ENCODE results near the gene ZNF83. TPM values are rescaled to one million over a fixed set of nuclear protein-coding genes. Genes with fewer than 3 reads are reported as not detected.

ZNF83 gene
- total RNA-seq, 1 experiment from 2014 or later = 31.6 TPM

- Histone ChIP-seq H3K4me1 (ENCODE audit: insufficient read depth, low read length) (peaks cover 12% of the 10 kb centered on the region; the same call in 1 of the 2 replicates), H3K4me2 (ENCODE audit: insufficient read depth, insufficient read length, low read length) (no peak overlapping the region), H4K5ac (ENCODE audit: insufficient read length, low read depth, low read length) (no peak overlapping the region), H2BK5ac (ENCODE audit: insufficient read length, low read length) (no peak overlapping the region), H3K27me3 (ENCODE audit: insufficient read depth, low read length) (no peaks in the 10 kb centered on the region), H4K91ac (ENCODE audit: insufficient read length, low read depth, low read length) (no peak overlapping the region), H3K18ac (ENCODE audit: insufficient read length, low read depth, low read length) (no peak overlapping the region), H2AK5ac (ENCODE audit: insufficient read length, low read length) (no peak overlapping the region), H4K20me1 (ENCODE audit: control insufficient read depth, insufficient read depth, insufficient read length) (no peaks in the 10 kb centered on the region), H3K9ac (ENCODE audit: extremely low read depth, insufficient read length, low read length) (no peak overlapping the region), H3K27ac (ENCODE audit: insufficient read length, low read depth, low read length) (no peak overlapping the region), H2BK15ac (ENCODE audit: low read depth, low read length) (no peak overlapping the region), H2BK20ac (ENCODE audit: low read depth, low read length, poor library complexity, severe bottlenecking) (no peak overlapping the region), H3K56ac (ENCODE audit: insufficient read length, low read depth, low read length) (no peak overlapping the region), H2BK12ac (ENCODE audit: insufficient read length, low read depth, low read length) (no peak overlapping the region), H3K23ac (ENCODE audit: insufficient read length, low read depth, low read length) (no peak overlapping the region), H3K9me3 (ENCODE audit: control insufficient read depth, low read depth, low read length) (no peaks in the 10 kb centered on the region), H2AFZ (ENCODE audit: low read length) (no peak overlapping the region), H3K79me2 (ENCODE audit: insufficient read depth, low read length) (no peaks in the 10 kb centered on the region), H3K79me1 (ENCODE audit: insufficient read depth, low read depth, low read length, poor library complexity, severe bottlenecking) (peaks cover 3% of the 10 kb centered on the region), H3T11ph (ENCODE audit: low read length) (no peak overlapping the region), H3K14ac (ENCODE audit: insufficient read depth, low read length) (no peak overlapping the region), H4K8ac (replicated peaks; ENCODE audit: insufficient read length, low read depth, low read length) (no peak overlapping the region), H3K4ac (ENCODE audit: low read depth, low read length) (no peak overlapping the region), H3K23me2 (ENCODE audit: insufficient read length, low read depth, low read length, poor library complexity, severe bottlenecking) (no peaks in the 10 kb centered on the region), H2BK120ac (ENCODE audit: low read depth, low read length, poor library complexity, severe bottlenecking) (no peak overlapping the region)
- Mint-ChIP-seq H3K36me3 (ENCODE audit: insufficient read depth in 1 of 3, low read depth in 3 of 3) (peaks cover 0 to 3% (median 3%) of the 10 kb centered on the region in 3 experiments; a peak in 2 of 7 replicates), H3K9me3 (no peaks in the 10 kb centered on the region; a peak in 1 of 5 replicates), H3K27me3 (ENCODE audit: low read depth) (no peaks in the 10 kb centered on the region), H3K4me3 (no peak overlapping the region), H3K4me1 (peaks cover 38% of the 10 kb centered on the region in 2 experiments), H3K27ac (no peak overlapping the region)
- DNase-seq = no peak
- WGBS (ENCODE audit: extremely low coverage, insufficient read length, low lambda C conversion rate) = no CpG with 5 or more reads among the region's 6 CpGs
- no peak for TF ChIP-seq CTCF (conservative IDR thresholded peaks at IDR 0.05)
Observed at GRCh38 chr19:52667972-52668371, 29.8 kb upstream of the ZNF83 start.
